ENCODE measurements around the gene MAT1A.

The MAT1A gene

DNA sequence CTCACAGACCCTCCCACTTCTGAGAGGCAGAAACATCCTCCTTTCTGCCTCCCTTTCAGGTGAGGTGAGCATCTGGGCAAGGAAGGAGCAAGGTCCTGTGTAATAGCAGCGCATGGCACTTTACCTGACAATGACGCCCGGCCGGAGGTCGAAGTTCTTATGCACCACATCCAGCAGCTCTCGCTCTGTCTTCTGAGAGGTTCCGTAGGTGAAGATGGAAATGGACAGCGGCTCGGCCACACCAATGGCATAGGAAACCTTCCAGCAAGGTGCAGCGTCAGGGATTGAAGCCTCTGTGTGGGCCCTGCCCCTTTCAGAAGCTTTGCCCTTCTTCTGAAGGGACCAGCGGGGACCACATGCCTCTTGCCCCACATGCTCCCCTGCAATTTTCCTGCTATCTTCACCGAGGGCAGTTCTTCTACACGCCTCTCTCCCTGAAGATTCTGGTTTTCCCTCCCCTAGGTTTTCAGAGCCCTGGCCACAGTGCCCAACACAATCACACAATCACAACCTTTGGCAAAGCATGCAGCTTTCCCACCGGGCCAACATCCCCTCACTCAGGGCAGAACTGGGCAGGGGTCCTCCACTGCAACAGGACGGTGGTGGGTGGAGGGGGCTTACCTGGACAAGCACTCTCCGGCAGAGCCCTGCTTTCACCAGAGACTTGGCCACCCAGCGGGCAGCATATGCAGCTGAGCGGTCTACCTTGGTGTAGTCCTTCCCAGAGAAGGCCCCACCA, 14.9 kb downstream of the MAT1A start:
- TF ChIP-seq CTCF (IDR thresholded peaks at IDR 0.05; ENCODE audit: low read depth, low read length), result no peak
- H3K4me3 ChIP-seq (replicated peaks in 1 of 2; ENCODE audit: low read depth in 2 of 2, low read length in 2 of 2), result no peak overlapping the region
- no peak for DNase-seq (ENCODE audit: low read depth in 2 of 2)

DNA sequence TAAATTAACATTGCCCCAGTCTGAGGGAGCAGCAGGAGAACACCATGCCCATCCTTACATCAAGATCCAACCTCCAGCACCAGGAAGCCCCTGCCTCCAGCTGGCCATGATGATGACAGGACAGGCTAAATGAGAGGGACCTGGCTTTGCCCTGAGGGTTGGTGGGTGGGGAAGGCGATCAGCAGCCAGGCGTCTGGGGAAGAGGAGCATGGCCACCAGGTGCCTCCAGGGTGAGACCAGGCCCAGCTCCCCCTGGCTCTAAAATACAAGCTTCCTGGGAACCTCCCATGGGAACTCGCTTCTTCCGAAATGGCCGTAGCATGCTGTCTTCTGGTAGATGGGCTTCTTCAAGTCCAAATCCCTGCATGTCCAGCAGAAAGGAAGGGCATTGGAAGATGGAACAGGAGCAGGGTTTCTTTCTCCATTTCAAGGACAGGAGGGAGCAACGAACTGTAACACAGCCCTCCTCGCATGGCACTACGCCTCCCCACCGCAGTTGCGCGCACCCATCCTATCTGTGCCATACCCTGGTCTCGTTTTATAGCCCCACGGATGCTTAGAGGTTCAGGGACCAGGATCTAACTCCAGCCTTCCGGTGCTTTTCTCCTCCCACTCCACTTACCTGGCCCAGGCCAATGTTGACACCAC, 15.8 kb downstream of the MAT1A start:
- H3K4me3 ChIP-seq (replicated peaks in 1 of 2; ENCODE audit: low read depth in 2 of 2, low read length in 2 of 2), result no peak overlapping the region
- no peak for TF ChIP-seq CTCF (IDR thresholded peaks at IDR 0.05; ENCODE audit: low read depth, low read length)
- DNase-seq (ENCODE audit: low read depth in 2 of 2), result no peak

- no peak for TF ChIP-seq CTCF (IDR thresholded peaks at IDR 0.05; ENCODE audit: low read depth, low read length)
- DNase-seq (ENCODE audit: low read depth in 2 of 2), result peak; percentile 3 to 8
- H3K4me3 ChIP-seq (replicated peaks in 1 of 2; ENCODE audit: low read depth in 2 of 2, low read length in 2 of 2), result no peak overlapping the region
These were observed 16.5 kb downstream of the MAT1A start for GRCh38 chr10:80272793-80273522.

- H3K4me3 ChIP-seq (replicated peaks in 1 of 2; ENCODE audit: low read depth in 2 of 2, low read length in 2 of 2), result no peak overlapping the region
- no peak for DNase-seq (ENCODE audit: low read depth in 2 of 2)
- TF ChIP-seq CTCF (IDR thresholded peaks at IDR 0.05; ENCODE audit: low read depth, low read length), result no peak
These were observed 18.0 kb downstream of the MAT1A start for GRCh38 chr10:80271416-80271815.

GRCh38 chr10:80270887-80271286, 18.6 kb downstream of the MAT1A start:
- H3K4me3 ChIP-seq (replicated peaks in 1 of 2; ENCODE audit: low read depth in 2 of 2, low read length in 2 of 2), result no peak overlapping the region
- TF ChIP-seq CTCF (IDR thresholded peaks at IDR 0.05; ENCODE audit: low read depth, low read length), result no peak

DNA sequence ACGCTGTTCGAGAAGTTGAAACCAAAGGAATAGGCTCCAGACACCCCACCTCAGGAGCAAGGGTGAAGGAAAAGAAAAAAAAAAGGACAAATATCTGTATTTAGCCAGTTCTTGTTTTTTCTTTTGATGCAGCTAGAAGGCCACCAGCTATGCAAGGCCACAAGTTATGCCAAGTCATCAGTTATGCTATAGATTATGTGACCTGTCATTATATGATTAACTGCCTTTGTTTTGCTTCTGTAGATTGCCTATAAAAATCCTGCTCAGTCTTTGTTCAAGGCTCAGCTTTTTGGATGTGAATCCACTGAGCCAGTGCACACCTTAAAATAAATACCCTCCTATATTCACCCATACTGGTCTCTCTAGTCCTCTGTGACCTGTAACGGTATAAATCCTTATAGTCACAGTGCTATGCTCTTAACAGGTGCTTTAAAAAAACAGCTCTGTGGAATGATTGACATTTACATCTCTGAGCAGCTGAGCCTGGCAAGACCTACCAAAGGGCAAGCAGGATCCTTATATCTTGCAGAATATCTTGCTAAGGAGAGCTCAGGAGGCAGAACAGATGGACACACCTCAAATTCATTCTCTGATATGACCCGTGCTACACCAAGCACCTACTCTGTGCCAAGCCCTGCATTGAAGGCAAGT, 20.4 kb downstream of the MAT1A start:
- no peak overlapping the region for H3K4me3 ChIP-seq (replicated peaks in 1 of 2; ENCODE audit: low read depth in 2 of 2, low read length in 2 of 2)
- TF ChIP-seq CTCF (IDR thresholded peaks at IDR 0.05; ENCODE audit: low read depth, low read length), result no peak
- no peak for DNase-seq (ENCODE audit: low read depth in 2 of 2)

More at GRCh38 chr10:80270887-80271286, 18.6 kb downstream of the MAT1A start:
- no peak for DNase-seq (ENCODE audit: low read depth in 2 of 2)

Measured in cardiac fibroblast (primary cell).